ENCODE data around the gene FDX2.

FDX2 gene

GRCh38 chr19:10315335-10316214 lies at the start of gene FDX2:
Gene FDX2 (minus strand): TSS chr19:10316015. CDS start chr19:10315996, 19 bp downstream.
- Histone ChIP-seq H3K4me3 (ENCODE audit: low read depth in 1 of 2, low read length in 2 of 2) (peak within 1 kb of the TSS; percentile 78 to 88), H3K9ac (ENCODE audit: low read depth in 1 of 2, low read length in 2 of 2) (peak within 1 kb of the TSS; percentile 34 to 58), H3K27ac (ENCODE audit: low read depth, low read length) (no peak within 1 kb of the TSS), H3K36me3 (ENCODE audit: control insufficient read depth in 1 of 2, insufficient read depth in 2 of 2, low read length in 2 of 2) (peaks cover 20 to 27% of the 10 kb centered on the region in 2 donors), H3K4me1 (ENCODE audit: control insufficient read depth in 1 of 2, insufficient read depth in 2 of 2, low read length in 2 of 2) (peaks cover 10 to 18% of the 10 kb centered on the region in 2 donors), H3K27me3 (ENCODE audit: control insufficient read depth in 1 of 2, insufficient read depth in 2 of 2, low read length in 2 of 2) (no peaks in the 10 kb centered on the region), H3K9me3 (ENCODE audit: control insufficient read depth in 1 of 2, low read length in 2 of 2) (no peaks in the 10 kb centered on the region)

GRCh38 chr19:10365518-10365917 lies 49.7 kb upstream of the FDX2 start:
- Histone ChIP-seq H3K9me3 (ENCODE audit: control insufficient read depth in 1 of 2, low read length in 2 of 2) (no peaks in the 10 kb centered on the region), H3K36me3 (ENCODE audit: control insufficient read depth in 1 of 2, insufficient read depth in 2 of 2, low read length in 2 of 2) (peaks cover 17 to 81% of the 10 kb centered on the region in 2 donors), H3K27ac (ENCODE audit: low read depth, low read length) (no peak overlapping the region), H3K4me3 (ENCODE audit: low read depth in 1 of 2, low read length in 2 of 2) (no peak overlapping the region), H3K27me3 (ENCODE audit: control insufficient read depth in 1 of 2, insufficient read depth in 2 of 2, low read length in 2 of 2) (no peaks in the 10 kb centered on the region), H3K9ac (ENCODE audit: low read depth in 1 of 2, low read length in 2 of 2) (no peak overlapping the region), H3K4me1 (ENCODE audit: control insufficient read depth in 1 of 2, insufficient read depth in 2 of 2, low read length in 2 of 2) (no peaks in the 10 kb centered on the region)

- H3K4me3 ChIP-seq (ENCODE audit: low read depth in 1 of 2, low read length in 2 of 2): no peak overlapping the region
- no peaks in the 10 kb centered on the region for H3K4me1 ChIP-seq (ENCODE audit: control insufficient read depth in 1 of 2, insufficient read depth in 2 of 2, low read length in 2 of 2)
- peaks cover 17 to 85% of the 10 kb centered on the region in 2 donors for H3K36me3 ChIP-seq (ENCODE audit: control insufficient read depth in 1 of 2, insufficient read depth in 2 of 2, low read length in 2 of 2)
- H3K9ac ChIP-seq (ENCODE audit: low read depth in 1 of 2, low read length in 2 of 2): no peak overlapping the region
- H3K9me3 ChIP-seq (ENCODE audit: control insufficient read depth in 1 of 2, low read length in 2 of 2): no peaks in the 10 kb centered on the region
- H3K27me3 ChIP-seq (ENCODE audit: control insufficient read depth in 1 of 2, insufficient read depth in 2 of 2, low read length in 2 of 2): no peaks in the 10 kb centered on the region
- H3K27ac ChIP-seq (ENCODE audit: low read depth, low read length): no peak overlapping the region
These were observed 48.8 kb upstream of the FDX2 start for GRCh38 chr19:10364644-10365043.

GRCh38 chr19:10363789-10364281 lies 48.0 kb upstream of the FDX2 start:
- no peak overlapping the region for H3K9ac ChIP-seq (ENCODE audit: low read depth in 1 of 2, low read length in 2 of 2)

GRCh38 chr19:10362259-10362658 lies 46.4 kb upstream of the FDX2 start:
- no peaks in the 10 kb centered on the region for H3K27me3 ChIP-seq (ENCODE audit: control insufficient read depth in 1 of 2, insufficient read depth in 2 of 2, low read length in 2 of 2)
- no peak overlapping the region for H3K27ac ChIP-seq (ENCODE audit: low read depth, low read length)
- H3K36me3 ChIP-seq (ENCODE audit: control insufficient read depth in 1 of 2, insufficient read depth in 2 of 2, low read length in 2 of 2): peaks cover 14 to 84% of the 10 kb centered on the region in 2 donors
- H3K9ac ChIP-seq (ENCODE audit: low read depth in 1 of 2, low read length in 2 of 2): no peak overlapping the region
- H3K4me3 ChIP-seq (ENCODE audit: low read depth in 1 of 2, low read length in 2 of 2): no peak overlapping the region
- H3K9me3 ChIP-seq (ENCODE audit: control insufficient read depth in 1 of 2, low read length in 2 of 2): no peaks in the 10 kb centered on the region
- H3K4me1 ChIP-seq (ENCODE audit: control insufficient read depth in 1 of 2, insufficient read depth in 2 of 2, low read length in 2 of 2): no peaks in the 10 kb centered on the region

More at GRCh38 chr19:10363789-10364281, 48.0 kb upstream of the FDX2 start:
- Histone ChIP-seq H3K27ac (ENCODE audit: low read depth, low read length) (no peak overlapping the region), H3K27me3 (ENCODE audit: control insufficient read depth in 1 of 2, insufficient read depth in 2 of 2, low read length in 2 of 2) (no peaks in the 10 kb centered on the region), H3K9me3 (ENCODE audit: control insufficient read depth in 1 of 2, low read length in 2 of 2) (no peaks in the 10 kb centered on the region), H3K36me3 (ENCODE audit: control insufficient read depth in 1 of 2, insufficient read depth in 2 of 2, low read length in 2 of 2) (peaks cover 17 to 83% of the 10 kb centered on the region in 2 donors), H3K4me1 (ENCODE audit: control insufficient read depth in 1 of 2, insufficient read depth in 2 of 2, low read length in 2 of 2) (no peaks in the 10 kb centered on the region), H3K4me3 (ENCODE audit: low read depth in 1 of 2, low read length in 2 of 2) (no peak overlapping the region)

GRCh38 chr19:10361569-10362011 lies 45.8 kb upstream of the FDX2 start:
- no peak overlapping the region for H3K27ac ChIP-seq (ENCODE audit: low read depth, low read length)
- no peaks in the 10 kb centered on the region for H3K4me1 ChIP-seq (ENCODE audit: control insufficient read depth in 1 of 2, insufficient read depth in 2 of 2, low read length in 2 of 2)
- H3K36me3 ChIP-seq (ENCODE audit: control insufficient read depth in 1 of 2, insufficient read depth in 2 of 2, low read length in 2 of 2): peaks cover 14 to 82% of the 10 kb centered on the region in 2 donors
- H3K9ac ChIP-seq (ENCODE audit: low read depth in 1 of 2, low read length in 2 of 2): no peak overlapping the region
- H3K27me3 ChIP-seq (ENCODE audit: control insufficient read depth in 1 of 2, insufficient read depth in 2 of 2, low read length in 2 of 2): no peaks in the 10 kb centered on the region
- H3K4me3 ChIP-seq (ENCODE audit: low read depth in 1 of 2, low read length in 2 of 2): no peak overlapping the region
- H3K9me3 ChIP-seq (ENCODE audit: control insufficient read depth in 1 of 2, low read length in 2 of 2): no peaks in the 10 kb centered on the region

- H3K9me3 ChIP-seq (ENCODE audit: control insufficient read depth in 1 of 2, low read length in 2 of 2): no peaks in the 10 kb centered on the region
- peaks cover 14 to 65% of the 10 kb centered on the region in 2 donors for H3K36me3 ChIP-seq (ENCODE audit: control insufficient read depth in 1 of 2, insufficient read depth in 2 of 2, low read length in 2 of 2)
- no peaks in the 10 kb centered on the region for H3K4me1 ChIP-seq (ENCODE audit: control insufficient read depth in 1 of 2, insufficient read depth in 2 of 2, low read length in 2 of 2)
- H3K27ac ChIP-seq (ENCODE audit: low read depth, low read length): no peak overlapping the region
- H3K27me3 ChIP-seq (ENCODE audit: control insufficient read depth in 1 of 2, insufficient read depth in 2 of 2, low read length in 2 of 2): no peaks in the 10 kb centered on the region
- no peak overlapping the region for H3K4me3 ChIP-seq (ENCODE audit: low read depth in 1 of 2, low read length in 2 of 2)
- no peak overlapping the region for H3K9ac ChIP-seq (ENCODE audit: low read depth in 1 of 2, low read length in 2 of 2)
These were observed 40.6 kb upstream of the FDX2 start for GRCh38 chr19:10356431-10356830.

- Histone ChIP-seq H3K9ac (ENCODE audit: low read depth in 1 of 2, low read length in 2 of 2) (no peak overlapping the region), H3K36me3 (ENCODE audit: control insufficient read depth in 1 of 2, insufficient read depth in 2 of 2, low read length in 2 of 2) (peaks cover 14 to 55% of the 10 kb centered on the region in 2 donors), H3K27me3 (ENCODE audit: control insufficient read depth in 1 of 2, insufficient read depth in 2 of 2, low read length in 2 of 2) (no peaks in the 10 kb centered on the region), H3K4me1 (ENCODE audit: control insufficient read depth in 1 of 2, insufficient read depth in 2 of 2, low read length in 2 of 2) (no peaks in the 10 kb centered on the region), H3K4me3 (ENCODE audit: low read depth in 1 of 2, low read length in 2 of 2) (no peak overlapping the region), H3K27ac (ENCODE audit: low read depth, low read length) (peak overlapping the region; percentile 10), H3K9me3 (ENCODE audit: control insufficient read depth in 1 of 2, low read length in 2 of 2) (no peaks in the 10 kb centered on the region)
These were observed 38.1 kb upstream of the FDX2 start for GRCh38 chr19:10353793-10354391.

DNA sequence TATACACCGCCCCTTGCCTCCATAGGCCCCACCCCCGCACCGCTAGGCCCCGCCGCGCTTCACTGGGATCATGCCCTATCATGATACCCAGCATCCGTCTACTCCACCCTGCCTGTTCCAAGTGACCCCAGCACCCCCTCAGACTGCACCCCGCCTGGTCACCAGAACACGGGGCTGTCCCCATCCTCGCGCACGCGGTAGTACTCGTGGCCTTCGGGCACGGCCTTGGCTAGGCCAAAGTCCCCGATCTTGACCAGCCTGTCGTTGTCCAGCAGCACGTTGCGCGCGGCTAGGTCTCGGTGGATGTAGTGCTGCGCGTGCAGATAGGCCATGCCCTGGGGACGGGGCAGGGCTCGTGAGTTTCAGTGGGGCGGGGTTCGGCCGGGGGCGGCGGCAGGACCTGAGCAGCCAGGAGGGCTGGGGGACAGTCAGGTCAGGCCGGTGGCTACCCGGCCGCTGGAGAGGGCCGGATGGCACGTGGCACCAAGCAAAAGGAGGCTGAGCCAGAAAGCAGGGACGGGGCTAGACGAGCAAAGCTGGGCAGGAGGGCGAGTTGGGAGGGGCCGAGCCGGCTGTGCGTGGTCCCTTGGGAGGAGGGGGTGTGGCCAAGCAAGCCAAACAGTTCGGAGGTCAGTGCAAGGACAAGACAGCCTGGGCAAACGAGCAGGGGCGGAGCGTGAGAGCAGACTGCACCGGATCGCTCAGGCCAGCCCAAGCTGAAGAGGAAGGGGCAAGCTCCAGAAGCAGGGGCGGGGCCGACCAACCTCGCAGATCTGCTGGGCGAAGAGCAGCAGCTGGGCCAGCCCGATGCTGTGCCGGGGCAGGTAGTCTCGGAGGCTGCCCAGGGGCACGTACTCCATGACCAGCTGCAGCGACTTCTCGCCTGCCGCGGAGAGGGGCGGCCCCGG lies 37.2 kb upstream of the FDX2 start:
- H3K36me3 ChIP-seq (ENCODE audit: control insufficient read depth in 1 of 2, insufficient read depth in 2 of 2, low read length in 2 of 2): peaks cover 14 to 50% of the 10 kb centered on the region in 2 donors
- no peaks in the 10 kb centered on the region for H3K9me3 ChIP-seq (ENCODE audit: control insufficient read depth in 1 of 2, low read length in 2 of 2)
- H3K4me1 ChIP-seq (ENCODE audit: control insufficient read depth in 1 of 2, insufficient read depth in 2 of 2, low read length in 2 of 2): no peaks in the 10 kb centered on the region
- H3K27me3 ChIP-seq (ENCODE audit: control insufficient read depth in 1 of 2, insufficient read depth in 2 of 2, low read length in 2 of 2): no peaks in the 10 kb centered on the region
- no peak overlapping the region for H3K4me3 ChIP-seq (ENCODE audit: low read depth in 1 of 2, low read length in 2 of 2)
- no peak overlapping the region for H3K9ac ChIP-seq (ENCODE audit: low read depth in 1 of 2, low read length in 2 of 2)
- peak overlapping the region; percentile 42 for H3K27ac ChIP-seq (ENCODE audit: low read depth, low read length)

Data from duodenal mucosa (tissue), 2 donors.